ENCODE measurements around the gene DUSP15. TPM values are rescaled to one million over a fixed set of nuclear protein-coding genes. Genes with fewer than 3 reads are reported as not detected.
"Not testable (repeated sequence)": the region's sequence is repeated elsewhere in the genome, so short reads cannot be mapped to it uniquely, and the experiment has no call there.

The DUSP15 gene
- total and polyA plus RNA-seq, 12 donors: 0.90 to 7.2 (median 5.0) TPM

DNA sequence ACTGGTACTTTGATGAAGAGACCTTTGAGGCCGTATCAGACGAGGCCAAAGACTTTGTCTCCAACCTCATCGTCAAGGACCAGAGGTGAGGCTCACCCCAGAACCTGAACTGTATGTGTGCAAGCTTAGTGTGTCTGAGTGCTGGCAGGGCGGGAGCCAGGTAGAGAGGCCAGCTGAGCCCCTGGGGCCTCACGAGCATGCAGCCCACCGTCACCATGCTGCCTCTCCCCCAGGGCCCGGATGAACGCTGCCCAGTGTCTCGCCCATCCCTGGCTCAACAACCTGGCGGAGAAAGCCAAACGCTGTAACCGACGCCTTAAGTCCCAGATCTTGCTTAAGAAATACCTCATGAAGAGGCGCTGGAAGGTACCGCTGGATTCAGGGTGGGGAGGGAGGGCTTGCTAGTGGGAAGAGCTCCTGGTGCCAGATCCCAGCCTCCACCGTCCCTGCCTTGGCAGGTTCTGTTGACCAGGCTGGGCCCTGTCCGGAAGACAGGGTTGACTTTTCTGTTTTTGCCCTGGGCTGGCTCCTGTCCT lies 38.5 kb downstream of the DUSP15 start:
- H3K4me1 ChIP-seq: peaks cover 9 to 36% (median 21%) of the 10 kb centered on the region in 9 donors
- H3K36me3 ChIP-seq: no peaks in the 10 kb centered on the region
- H3K27me3 ChIP-seq: peaks cover 0 to 5% (median 0%) of the 10 kb centered on the region in 7 donors
- TF ChIP-seq, protein P1, sequence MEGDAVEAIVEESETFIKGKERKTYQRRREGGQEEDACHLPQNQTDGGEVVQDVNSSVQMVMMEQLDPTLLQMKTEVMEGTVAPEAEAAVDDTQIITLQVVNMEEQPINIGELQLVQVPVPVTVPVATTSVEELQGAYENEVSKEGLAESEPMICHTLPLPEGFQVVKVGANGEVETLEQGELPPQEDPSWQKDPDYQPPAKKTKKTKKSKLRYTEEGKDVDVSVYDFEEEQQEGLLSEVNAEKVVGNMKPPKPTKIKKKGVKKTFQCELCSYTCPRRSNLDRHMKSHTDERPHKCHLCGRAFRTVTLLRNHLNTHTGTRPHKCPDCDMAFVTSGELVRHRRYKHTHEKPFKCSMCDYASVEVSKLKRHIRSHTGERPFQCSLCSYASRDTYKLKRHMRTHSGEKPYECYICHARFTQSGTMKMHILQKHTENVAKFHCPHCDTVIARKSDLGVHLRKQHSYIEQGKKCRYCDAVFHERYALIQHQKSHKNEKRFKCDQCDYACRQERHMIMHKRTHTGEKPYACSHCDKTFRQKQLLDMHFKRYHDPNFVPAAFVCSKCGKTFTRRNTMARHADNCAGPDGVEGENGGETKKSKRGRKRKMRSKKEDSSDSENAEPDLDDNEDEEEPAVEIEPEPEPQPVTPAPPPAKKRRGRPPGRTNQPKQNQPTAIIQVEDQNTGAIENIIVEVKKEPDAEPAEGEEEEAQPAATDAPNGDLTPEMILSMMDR (IDR thresholded peaks at IDR 0.05): no peak
- no peak overlapping the region for H3K4me3 ChIP-seq
- intact Hi-C loops (cut with DNase I): no loop called here
- H3K27ac ChIP-seq: no peak overlapping the region
- ATAC-seq (no peak), DNase-seq (no peak)
- 94 to 96% methylated on average over 17 of the region's 17 CpGs for WGBS, 2 donors
- no peaks in the 10 kb centered on the region for H3K9me3 ChIP-seq

DNA sequence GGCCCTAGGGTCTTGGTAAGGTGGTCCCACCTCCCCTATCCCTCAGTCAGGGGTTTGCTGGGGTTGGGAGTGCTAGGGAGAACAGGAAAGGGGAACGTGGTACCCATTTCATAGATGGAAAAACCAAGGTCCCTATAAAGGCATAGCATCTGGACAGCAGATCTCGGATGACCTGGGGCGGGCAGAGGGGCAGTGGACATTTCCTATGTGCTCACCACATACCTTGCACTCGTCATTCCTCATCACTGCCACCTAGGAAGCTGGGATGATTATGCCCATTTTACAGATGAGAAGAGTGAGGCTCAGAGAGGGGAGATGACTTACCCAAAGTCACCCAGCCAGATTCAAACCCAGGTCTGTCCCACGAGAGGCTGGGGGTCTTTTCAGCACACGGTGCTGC lies 39.1 kb downstream of the DUSP15 start:
- Histone ChIP-seq H3K27ac (no peak overlapping the region), H3K4me3 (no peak overlapping the region), H3K36me3 (no peaks in the 10 kb centered on the region), H3K9me3 (no peaks in the 10 kb centered on the region), H3K27me3 (peaks cover 0 to 5% (median 0%) of the 10 kb centered on the region in 7 donors), H3K4me1 (peaks cover 3 to 30% (median 14%) of the 10 kb centered on the region in 9 donors)
- WGBS, 2 donors: 92 to 94% methylated on average over 6 of the region's 6 CpGs
- no peak for DNase-seq
- TF ChIP-seq, protein P1 (IDR thresholded peaks at IDR 0.05): no peak
- intact Hi-C loops (cut with DNase I): no loop called here
- no peak for ATAC-seq

DNA sequence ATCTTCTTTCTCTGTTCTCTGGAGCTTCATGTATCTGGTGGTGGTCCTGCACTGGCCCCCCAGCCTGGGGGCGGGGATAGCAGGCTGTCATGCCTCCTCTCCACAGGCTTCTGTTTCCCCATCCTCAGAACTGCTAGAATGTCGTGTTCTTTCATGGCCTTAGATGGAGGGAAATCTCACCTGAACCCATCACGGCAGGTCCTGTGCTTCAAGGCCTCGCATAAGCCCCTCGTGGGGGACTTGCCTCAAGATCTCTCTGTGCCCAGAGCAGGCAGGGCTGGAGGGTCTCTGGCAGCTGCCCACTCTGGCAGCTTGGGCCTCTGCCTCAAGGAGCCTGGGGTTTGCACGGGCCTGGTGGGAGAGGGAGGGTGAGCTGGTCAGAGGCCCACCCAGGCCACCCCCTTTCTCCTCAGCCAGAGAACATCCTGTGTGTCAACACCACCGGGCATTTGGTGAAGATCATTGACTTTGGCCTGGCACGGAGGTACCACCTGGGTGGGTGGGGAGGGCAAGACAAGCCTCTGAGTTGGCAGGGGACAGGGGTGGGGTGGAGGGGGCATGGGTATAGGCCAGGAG lies 39.8 kb downstream of the DUSP15 start:
- intact Hi-C loops (cut with DNase I): no loop called here
- no peak for ATAC-seq
- H3K36me3 ChIP-seq: no peaks in the 10 kb centered on the region
- peak overlapping the region in 1 of 10 donors; percentile 14 for H3K27ac ChIP-seq
- TF ChIP-seq, protein P1 (IDR thresholded peaks at IDR 0.05): no peak
- H3K4me1 ChIP-seq: peaks cover 0 to 23% (median 7%) of the 10 kb centered on the region in 9 donors
- H3K4me3 ChIP-seq: no peak overlapping the region
- no peak for DNase-seq
- no peaks in the 10 kb centered on the region for H3K9me3 ChIP-seq
- WGBS, 2 donors: 93% methylated on average over 8 of the region's 8 CpGs
- H3K27me3 ChIP-seq: peaks cover 0 to 5% (median 0%) of the 10 kb centered on the region in 7 donors

DNA sequence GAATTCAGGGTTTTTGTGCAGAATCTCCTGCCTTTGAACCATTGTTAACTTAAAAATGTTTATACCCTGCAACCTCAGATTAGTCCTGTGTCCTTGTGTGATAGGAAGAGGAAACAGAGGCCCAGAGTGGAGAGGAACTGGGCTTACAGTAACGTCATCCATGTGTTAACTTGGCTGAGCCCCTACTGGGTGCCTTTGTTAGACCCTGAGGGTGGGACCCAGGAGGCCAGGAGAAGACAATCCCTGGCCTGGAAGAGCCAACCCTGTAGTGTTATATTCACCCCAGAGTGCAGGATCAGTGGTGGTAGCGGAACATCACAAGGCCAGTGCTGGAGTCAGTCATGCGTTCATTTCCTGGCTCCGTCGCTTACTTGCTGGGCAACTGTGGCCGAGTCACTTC lies 40.6 kb downstream of the DUSP15 start:
- WGBS, 2 donors: 82 to 85% methylated on average over 6 of the region's 6 CpGs

DNA sequence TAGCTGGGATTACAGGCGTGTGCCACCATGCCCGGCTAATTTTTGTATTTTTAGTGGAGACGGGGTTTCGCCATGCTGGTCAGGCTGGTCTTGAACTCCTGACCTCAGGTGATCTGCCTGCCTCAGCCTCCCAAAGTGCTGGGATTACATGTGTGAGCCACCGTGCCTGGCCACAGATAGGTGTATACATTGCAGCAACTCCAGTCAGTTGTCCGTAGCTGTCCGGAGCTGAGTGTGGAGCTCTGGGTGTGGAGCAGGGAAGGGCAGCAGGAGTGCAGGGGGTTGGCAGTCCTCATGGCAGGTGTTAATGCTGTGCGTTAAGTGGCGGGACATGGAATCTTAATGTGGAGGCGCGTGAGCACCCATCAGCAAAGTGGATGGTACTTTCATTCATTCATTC lies 42.3 kb downstream of the DUSP15 start:
- H3K36me3 ChIP-seq, H3K9me3 ChIP-seq, H3K27me3 ChIP-seq, H3K4me3 ChIP-seq, DNase-seq, H3K27ac ChIP-seq, ATAC-seq: not testable (repeated sequence)
- intact Hi-C loops (cut with DNase I): loop anchor here in 8 of 10 donors (5.0 to 10.0 kb wide), 4 partner anchors 207 to 267 kb away; no protein-coding TSS in a partner anchor
- 96% methylated on average over 11 of the region's 11 CpGs for WGBS, 2 donors
- peaks cover 0 to 14% (median 2%) of the 10 kb centered on the region in 9 donors for H3K4me1 ChIP-seq

More for the DNA sequence above, 40.6 kb downstream of the DUSP15 start:
- ATAC-seq (peak in 2 of 8 donors; percentile 33 to 34), DNase-seq (no peak)
- peak overlapping the region in 3 of 10 donors; percentile 9 to 33 (median 14) for H3K27ac ChIP-seq
- TF ChIP-seq, protein P1 (IDR thresholded peaks at IDR 0.05): no peak
- H3K9me3 ChIP-seq: no peaks in the 10 kb centered on the region
- no peak overlapping the region for H3K4me3 ChIP-seq
- intact Hi-C loops (cut with DNase I): loop anchor here in 8 of 10 donors (5.0 to 10.0 kb wide), 4 partner anchors 205 to 265 kb away; no protein-coding TSS in a partner anchor
- H3K4me1 ChIP-seq: peaks cover 0 to 17% (median under 1%) of the 10 kb centered on the region in 9 donors
- peaks cover 0 to 2% (median 0%) of the 10 kb centered on the region in 7 donors for H3K27me3 ChIP-seq
- no peaks in the 10 kb centered on the region for H3K36me3 ChIP-seq
